T1000 (cell line): ENCODE measurements around the gene POLR3H.

ENCODE experiments used
- DNase-seq: peaks from one replicate; lab custom pipeline; 2025; ENCODE audit warnings: mixed read lengths; lab: John Stamatoyannopoulos, UW

The POLR3H gene

GRCh38 chr22:41535244-41535643 is 9.0 kb downstream of the POLR3H start:
- no peak for DNase-seq

- no peak for DNase-seq
Measured at GRCh38 chr22:41534219-41534618, 10.1 kb downstream of the POLR3H start.

GRCh38 chr22:41532908-41533825 is 11.1 kb downstream of the POLR3H start:
- peak; percentile 42 for DNase-seq

- DNase-seq = no peak
Measured at GRCh38 chr22:41531715-41532477, 12.4 kb downstream of the POLR3H start.

GRCh38 chr22:41530890-41531714 is 13.2 kb downstream of the POLR3H start:
- DNase-seq = no peak

- no peak for DNase-seq
Measured at GRCh38 chr22:41528938-41529561, 15.2 kb downstream of the POLR3H start.

- no peak for DNase-seq
Measured at GRCh38 chr22:41528132-41528766, 16.0 kb downstream of the POLR3H start.

GRCh38 chr22:41526830-41527799 is 17.2 kb downstream of the POLR3H start:
- DNase-seq = peak; percentile 30

- no peak for DNase-seq
Measured at GRCh38 chr22:41526226-41526829, 17.9 kb downstream of the POLR3H start.

- no peak for DNase-seq
Measured at GRCh38 chr22:41525450-41526225, 18.6 kb downstream of the POLR3H start.

GRCh38 chr22:41524809-41525449 is 19.3 kb downstream of the POLR3H start:
- DNase-seq = no peak

GRCh38 chr22:41524251-41524661 is 20.0 kb downstream of the POLR3H start:
- no peak for DNase-seq

- no peak for DNase-seq
Measured at GRCh38 chr22:41523464-41524221, 20.6 kb downstream of the POLR3H start.

GRCh38 chr22:41522813-41523212 is 21.5 kb downstream of the POLR3H start:
- DNase-seq = no peak

GRCh38 chr22:41521126-41521525 is 23.1 kb downstream of the POLR3H start:
- no peak for DNase-seq

- DNase-seq = no peak
Measured at GRCh38 chr22:41518048-41518347, 26.3 kb downstream of the POLR3H start.

GRCh38 chr22:41517172-41518047 is 26.9 kb downstream of the POLR3H start:
- peak; percentile 48 for DNase-seq
